ENCODE results near the gene CLEC16A.
A peak's percentile ranks its signal among the peaks of the same experiment; 100 is the strongest.

The CLEC16A gene, protein sequence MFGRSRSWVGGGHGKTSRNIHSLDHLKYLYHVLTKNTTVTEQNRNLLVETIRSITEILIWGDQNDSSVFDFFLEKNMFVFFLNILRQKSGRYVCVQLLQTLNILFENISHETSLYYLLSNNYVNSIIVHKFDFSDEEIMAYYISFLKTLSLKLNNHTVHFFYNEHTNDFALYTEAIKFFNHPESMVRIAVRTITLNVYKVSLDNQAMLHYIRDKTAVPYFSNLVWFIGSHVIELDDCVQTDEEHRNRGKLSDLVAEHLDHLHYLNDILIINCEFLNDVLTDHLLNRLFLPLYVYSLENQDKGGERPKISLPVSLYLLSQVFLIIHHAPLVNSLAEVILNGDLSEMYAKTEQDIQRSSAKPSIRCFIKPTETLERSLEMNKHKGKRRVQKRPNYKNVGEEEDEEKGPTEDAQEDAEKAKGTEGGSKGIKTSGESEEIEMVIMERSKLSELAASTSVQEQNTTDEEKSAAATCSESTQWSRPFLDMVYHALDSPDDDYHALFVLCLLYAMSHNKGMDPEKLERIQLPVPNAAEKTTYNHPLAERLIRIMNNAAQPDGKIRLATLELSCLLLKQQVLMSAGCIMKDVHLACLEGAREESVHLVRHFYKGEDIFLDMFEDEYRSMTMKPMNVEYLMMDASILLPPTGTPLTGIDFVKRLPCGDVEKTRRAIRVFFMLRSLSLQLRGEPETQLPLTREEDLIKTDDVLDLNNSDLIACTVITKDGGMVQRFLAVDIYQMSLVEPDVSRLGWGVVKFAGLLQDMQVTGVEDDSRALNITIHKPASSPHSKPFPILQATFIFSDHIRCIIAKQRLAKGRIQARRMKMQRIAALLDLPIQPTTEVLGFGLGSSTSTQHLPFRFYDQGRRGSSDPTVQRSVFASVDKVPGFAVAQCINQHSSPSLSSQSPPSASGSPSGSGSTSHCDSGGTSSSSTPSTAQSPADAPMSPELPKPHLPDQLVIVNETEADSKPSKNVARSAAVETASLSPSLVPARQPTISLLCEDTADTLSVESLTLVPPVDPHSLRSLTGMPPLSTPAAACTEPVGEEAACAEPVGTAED

GRCh38 chr16:10944249-10945064 lies at the start of gene CLEC16A:
Gene CLEC16A, plus strand, starts transcription at chr16:10944564. Its CDS starts 154 bp downstream, at chr16:10944718.
- Histone ChIP-seq H3K4me1 (ENCODE audit: control insufficient read depth in 5 of 5, insufficient read depth in 5 of 5, low read length in 5 of 5) (peaks cover 21 to 67% (median 61%) of the 10 kb centered on the region in 5 donors), H3K9me3 (ENCODE audit: control insufficient read depth in 5 of 5, low read length in 5 of 5) (no peaks in the 10 kb centered on the region), H3K36me3 (ENCODE audit: control insufficient read depth in 5 of 5, insufficient read depth in 5 of 5, low read length in 5 of 5) (peaks cover 0 to 3% (median 0%) of the 10 kb centered on the region in 5 donors), H3K4me3 (ENCODE audit: low read depth in 1 of 5, low read length in 5 of 5) (peak within 1 kb of the TSS; percentile 80 to 86 (median 83)), H3K27me3 (ENCODE audit: control insufficient read depth in 5 of 5, insufficient read depth in 4 of 5, low read length in 5 of 5) (no peaks in the 10 kb centered on the region), H3K9ac (ENCODE audit: low read length in 5 of 5) (peak within 1 kb of the TSS; percentile 35 to 88 (median 70)), H3K27ac (ENCODE audit: low read depth, low read length) (peak within 1 kb of the TSS; percentile 54)

GRCh38 chr16:10895053-10895946 lies 49.1 kb upstream of the CLEC16A start:
- Histone ChIP-seq H3K9me3 (ENCODE audit: control insufficient read depth in 5 of 5, low read length in 5 of 5) (no peaks in the 10 kb centered on the region), H3K4me1 (ENCODE audit: control insufficient read depth in 5 of 5, insufficient read depth in 5 of 5, low read length in 5 of 5) (peaks cover 0 to 39% (median 12%) of the 10 kb centered on the region in 5 donors), H3K27ac (ENCODE audit: low read depth, low read length) (no peak overlapping the region), H3K9ac (ENCODE audit: low read length in 5 of 5) (no peak overlapping the region), H3K4me3 (ENCODE audit: low read depth in 1 of 5, low read length in 5 of 5) (peak overlapping the region in 1 of 5 donors; percentile 11), H3K27me3 (ENCODE audit: control insufficient read depth in 5 of 5, insufficient read depth in 4 of 5, low read length in 5 of 5) (no peaks in the 10 kb centered on the region), H3K36me3 (ENCODE audit: control insufficient read depth in 5 of 5, insufficient read depth in 5 of 5, low read length in 5 of 5) (peaks cover 0 to 33% (median 12%) of the 10 kb centered on the region in 5 donors)

DNA sequence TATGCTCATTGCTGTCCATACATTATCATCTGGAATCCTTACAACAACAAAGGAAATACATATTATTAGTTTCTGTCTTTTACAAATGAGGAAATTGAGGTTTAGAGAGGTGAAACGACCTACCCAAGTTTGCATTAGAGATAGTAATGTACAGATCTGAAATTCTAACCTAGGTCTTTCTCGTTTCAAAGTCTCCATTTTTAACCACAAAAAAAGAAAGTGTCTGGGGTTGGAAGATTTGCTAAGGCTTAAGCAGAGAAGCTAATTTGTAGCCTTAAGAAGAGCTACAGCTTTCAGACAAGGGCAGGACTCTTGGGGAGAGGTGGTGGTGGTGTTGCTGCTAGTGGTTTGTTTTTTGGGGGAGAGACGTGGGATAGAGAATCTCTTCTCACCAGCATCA lies 48.2 kb upstream of the CLEC16A start:
- Histone ChIP-seq H3K9ac (ENCODE audit: low read length in 5 of 5) (no peak overlapping the region), H3K36me3 (ENCODE audit: control insufficient read depth in 5 of 5, insufficient read depth in 5 of 5, low read length in 5 of 5) (peaks cover 0 to 38% (median 13%) of the 10 kb centered on the region in 5 donors), H3K4me3 (ENCODE audit: low read depth in 1 of 5, low read length in 5 of 5) (no peak overlapping the region), H3K27ac (ENCODE audit: low read depth, low read length) (no peak overlapping the region), H3K4me1 (ENCODE audit: control insufficient read depth in 5 of 5, insufficient read depth in 5 of 5, low read length in 5 of 5) (peaks cover 0 to 39% (median 12%) of the 10 kb centered on the region in 5 donors), H3K27me3 (ENCODE audit: control insufficient read depth in 5 of 5, insufficient read depth in 4 of 5, low read length in 5 of 5) (no peaks in the 10 kb centered on the region), H3K9me3 (ENCODE audit: control insufficient read depth in 5 of 5, low read length in 5 of 5) (no peaks in the 10 kb centered on the region)

DNA sequence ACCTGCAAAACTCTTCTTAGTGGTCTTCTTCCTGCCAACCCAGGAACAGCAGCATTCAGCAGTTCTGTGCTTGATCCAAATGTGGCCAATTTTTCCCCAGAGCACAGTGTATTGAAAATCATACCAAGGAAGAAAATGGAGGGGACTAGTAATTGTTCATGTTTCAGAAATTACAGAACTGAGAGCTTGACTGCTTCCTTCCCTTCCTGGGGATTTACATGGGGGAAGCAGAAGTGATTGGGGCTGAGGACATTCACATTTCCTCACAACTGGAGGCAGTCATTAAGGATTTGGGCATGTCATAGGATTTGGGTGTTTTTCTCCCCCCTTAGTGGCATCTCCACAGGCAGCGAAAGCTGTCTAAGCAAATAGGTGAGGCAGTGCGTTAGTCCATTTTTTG lies 47.6 kb upstream of the CLEC16A start:
- H3K9me3 ChIP-seq (ENCODE audit: control insufficient read depth in 5 of 5, low read length in 5 of 5), result no peaks in the 10 kb centered on the region
- H3K36me3 ChIP-seq (ENCODE audit: control insufficient read depth in 5 of 5, insufficient read depth in 5 of 5, low read length in 5 of 5), result peaks cover 0 to 43% (median 15%) of the 10 kb centered on the region in 5 donors
- no peak overlapping the region for H3K9ac ChIP-seq (ENCODE audit: low read length in 5 of 5)
- peaks cover 0 to 33% (median 9%) of the 10 kb centered on the region in 5 donors for H3K4me1 ChIP-seq (ENCODE audit: control insufficient read depth in 5 of 5, insufficient read depth in 5 of 5, low read length in 5 of 5)
- no peak overlapping the region for H3K27ac ChIP-seq (ENCODE audit: low read depth, low read length)
- H3K27me3 ChIP-seq (ENCODE audit: control insufficient read depth in 5 of 5, insufficient read depth in 4 of 5, low read length in 5 of 5), result no peaks in the 10 kb centered on the region
- no peak overlapping the region for H3K4me3 ChIP-seq (ENCODE audit: low read depth in 1 of 5, low read length in 5 of 5)

- H3K9me3 ChIP-seq (ENCODE audit: control insufficient read depth in 5 of 5, low read length in 5 of 5), result peaks cover 0 to 2% (median 0%) of the 10 kb centered on the region in 5 donors
- no peak overlapping the region for H3K27ac ChIP-seq (ENCODE audit: low read depth, low read length)
- H3K4me3 ChIP-seq (ENCODE audit: low read depth in 1 of 5, low read length in 5 of 5), result no peak overlapping the region
- H3K9ac ChIP-seq (ENCODE audit: low read length in 5 of 5), result no peak overlapping the region
- H3K4me1 ChIP-seq (ENCODE audit: control insufficient read depth in 5 of 5, insufficient read depth in 5 of 5, low read length in 5 of 5), result peaks cover 0 to 31% (median 8%) of the 10 kb centered on the region in 5 donors
- H3K36me3 ChIP-seq (ENCODE audit: control insufficient read depth in 5 of 5, insufficient read depth in 5 of 5, low read length in 5 of 5), result peaks cover 0 to 47% (median 16%) of the 10 kb centered on the region in 5 donors
- no peaks in the 10 kb centered on the region for H3K27me3 ChIP-seq (ENCODE audit: control insufficient read depth in 5 of 5, insufficient read depth in 4 of 5, low read length in 5 of 5)
Measured at GRCh38 chr16:10897134-10897533, 47.2 kb upstream of the CLEC16A start.

GRCh38 chr16:10902999-10903398 lies 41.4 kb upstream of the CLEC16A start:
- H3K9ac ChIP-seq (ENCODE audit: low read length in 5 of 5), result no peak overlapping the region
- H3K9me3 ChIP-seq (ENCODE audit: control insufficient read depth in 5 of 5, low read length in 5 of 5), result peaks cover 0 to 17% (median 10%) of the 10 kb centered on the region in 5 donors
- H3K27ac ChIP-seq (ENCODE audit: low read depth, low read length), result no peak overlapping the region
- H3K27me3 ChIP-seq (ENCODE audit: control insufficient read depth in 5 of 5, insufficient read depth in 4 of 5, low read length in 5 of 5), result no peaks in the 10 kb centered on the region
- H3K36me3 ChIP-seq (ENCODE audit: control insufficient read depth in 5 of 5, insufficient read depth in 5 of 5, low read length in 5 of 5), result peaks cover 0 to 91% (median 40%) of the 10 kb centered on the region in 5 donors
- no peak overlapping the region for H3K4me3 ChIP-seq (ENCODE audit: low read depth in 1 of 5, low read length in 5 of 5)
- no peaks in the 10 kb centered on the region for H3K4me1 ChIP-seq (ENCODE audit: control insufficient read depth in 5 of 5, insufficient read depth in 5 of 5, low read length in 5 of 5)

DNA sequence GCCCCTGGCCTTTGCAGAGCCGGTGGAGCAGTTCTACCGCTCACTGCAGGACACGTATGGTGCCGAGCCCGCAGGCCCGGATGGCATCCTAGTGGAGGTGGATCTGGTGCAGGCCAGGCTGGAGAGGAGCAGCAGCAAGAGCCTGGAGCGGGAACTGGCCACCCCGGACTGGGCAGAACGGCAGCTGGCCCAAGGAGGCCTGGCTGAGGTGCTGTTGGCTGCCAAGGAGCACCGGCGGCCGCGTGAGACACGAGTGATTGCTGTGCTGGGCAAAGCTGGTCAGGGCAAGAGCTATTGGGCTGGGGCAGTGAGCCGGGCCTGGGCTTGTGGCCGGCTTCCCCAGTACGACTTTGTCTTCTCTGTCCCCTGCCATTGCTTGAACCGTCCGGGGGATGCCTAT lies 37.9 kb upstream of the CLEC16A start:
- Histone ChIP-seq H3K27ac (ENCODE audit: low read depth, low read length) (no peak overlapping the region), H3K27me3 (ENCODE audit: control insufficient read depth in 5 of 5, insufficient read depth in 4 of 5, low read length in 5 of 5) (no peaks in the 10 kb centered on the region), H3K4me1 (ENCODE audit: control insufficient read depth in 5 of 5, insufficient read depth in 5 of 5, low read length in 5 of 5) (no peaks in the 10 kb centered on the region), H3K9ac (ENCODE audit: low read length in 5 of 5) (no peak overlapping the region), H3K36me3 (ENCODE audit: control insufficient read depth in 5 of 5, insufficient read depth in 5 of 5, low read length in 5 of 5) (peaks cover 3 to 87% (median 37%) of the 10 kb centered on the region in 5 donors), H3K4me3 (ENCODE audit: low read depth in 1 of 5, low read length in 5 of 5) (no peak overlapping the region), H3K9me3 (ENCODE audit: control insufficient read depth in 5 of 5, low read length in 5 of 5) (peaks cover 0 to 20% (median 10%) of the 10 kb centered on the region in 5 donors)

GRCh38 chr16:10906914-10907756 lies 37.2 kb upstream of the CLEC16A start:
- no peak overlapping the region for H3K9ac ChIP-seq (ENCODE audit: low read length in 5 of 5)
- H3K36me3 ChIP-seq (ENCODE audit: control insufficient read depth in 5 of 5, insufficient read depth in 5 of 5, low read length in 5 of 5), result peaks cover 3 to 81% (median 37%) of the 10 kb centered on the region in 5 donors
- H3K4me3 ChIP-seq (ENCODE audit: low read depth in 1 of 5, low read length in 5 of 5), result no peak overlapping the region
- no peak overlapping the region for H3K27ac ChIP-seq (ENCODE audit: low read depth, low read length)
- peaks cover 0 to 18% (median 10%) of the 10 kb centered on the region in 5 donors for H3K9me3 ChIP-seq (ENCODE audit: control insufficient read depth in 5 of 5, low read length in 5 of 5)
- H3K27me3 ChIP-seq (ENCODE audit: control insufficient read depth in 5 of 5, insufficient read depth in 4 of 5, low read length in 5 of 5), result no peaks in the 10 kb centered on the region
- H3K4me1 ChIP-seq (ENCODE audit: control insufficient read depth in 5 of 5, insufficient read depth in 5 of 5, low read length in 5 of 5), result no peaks in the 10 kb centered on the region

Data from subcutaneous abdominal adipose tissue (tissue), 5 donors.